HCT116 (cell line): ENCODE results near the gene ISCU. TPM values are rescaled to one million over a fixed set of nuclear protein-coding genes. Genes with fewer than 3 reads are reported as not detected.

Experiments
- ATAC-seq: fragments of 200-7000 bp; cut with Tn5 transposase; 2 replicates; pipeline ENCODE4 v1.9.1; 2020; ENCODE audit warnings: mild to moderate bottlenecking, moderate library complexity
- BruUV-seq: library from RNA; stranded (reverse); fragments of 400-500 nt; replicated peaks from 2 replicates; lab custom pipeline; 2021; lab: Mats Ljungman, UMichigan
- CTCF ChIA-PET: fragments of 300-600 bp; sonication (Branson Sonifier 250); formaldehyde crosslinking; loops from one replicate; lab custom pipeline; 2021; ENCODE audit warnings: antibody characterized with exemption; lab: Charles Lee
- POLR2A ChIA-PET: fragments of 300-600, 350-600 bp; sonication (Branson Sonifier 250); formaldehyde crosslinking; loops from one replicate; lab custom pipeline; 2021; ENCODE audit warnings: antibody characterized with exemption; lab: Charles Lee
- RAD21 ChIA-PET, 2 experiments: fragments of 300-600 bp; sonication (Branson Sonifier 250); formaldehyde crosslinking; loops; one replicate each; lab custom pipeline; 2023; ENCODE audit warnings: low total read pairs in 2 of 2; ENCODE audit not compliant: uncharacterized antibody in 2 of 2, unreplicated experiment in 2 of 2, low non-redundant PET in 1 of 2; lab: Charles Lee
- DNase-seq: peaks from one replicate; pipeline ENCODE4 v3.0.0-alpha.2; 2010; ENCODE audit warnings: low read depth, low spot score
- H2AFZ ChIP-seq: fragments of 200-600 bp; shearing (Covaris generic), sonication (generic); 2 replicates; pipeline ENCODE4 v1.6.1; 2017; ENCODE audit warnings: low read depth, mixed run types, mixed read lengths, antibody characterized with exemption, low read length; ENCODE audit not compliant: poor library complexity, severe bottlenecking
- H3K27ac ChIP-seq: 2 replicates; pipeline ENCODE4 v1.5.1; 2012; ENCODE audit warnings: low read depth, low read length
- H3K27me3 ChIP-seq: fragments of 200-600 bp; sonication (generic); 2 replicates; pipeline ENCODE4 v1.6.1; 2016; ENCODE audit warnings: mixed run types, low read length, mixed read lengths; ENCODE audit not compliant: insufficient read depth
- H3K36me3 ChIP-seq, 2 experiments: fragments of 200-500 bp in 1 of 2; fragments of 200-600 bp in 1 of 2; sonication (Bioruptor generic) in 1 of 2; sonication (generic) in 1 of 2; 2 replicates each; pipeline versions ENCODE4 v1.5.1 to v1.6.1; 2014 to 2016; ENCODE audit warnings: low read length in 2 of 2, inconsistent platforms in 1 of 2, mixed read lengths in 1 of 2, mixed run types in 1 of 2; ENCODE audit not compliant: insufficient read depth in 2 of 2, control insufficient read depth in 1 of 2
- H3K4me1 ChIP-seq, 2 experiments: fragments of 200-600 bp in 1 of 2; sonication (generic) in 1 of 2; 2 replicates each; pipeline versions ENCODE4 v1.5.1 to v1.6.1; 2012 to 2017; ENCODE audit warnings: low read length in 2 of 2, inconsistent platforms in 1 of 2, mild to moderate bottlenecking in 1 of 2, mixed read lengths in 1 of 2, mixed run types in 1 of 2, moderate library complexity in 1 of 2; ENCODE audit not compliant: insufficient read depth in 2 of 2, control insufficient read depth in 1 of 2
- H3K4me2 ChIP-seq: fragments of 200-600 bp; sonication (generic); 2 replicates; pipeline ENCODE4 v1.6.1; 2017; ENCODE audit warnings: mixed run types, low read length, mixed read lengths
- H3K4me3 ChIP-seq, 2 experiments: fragments of 200-600 bp in 1 of 2; sonication (generic) in 1 of 2; replicated peaks in 1 of 2; 2 replicates each; pipeline ENCODE4 v1.5.1; 2011 to 2016; ENCODE audit warnings: low read length in 2 of 2, control low read depth in 1 of 2, low read depth in 1 of 2, mild to moderate bottlenecking in 1 of 2, mixed read lengths in 1 of 2, mixed run types in 1 of 2
- H3K79me2 ChIP-seq: fragments of 200-600 bp; sonication (generic); 2 replicates; pipeline ENCODE4 v1.6.1; 2017; ENCODE audit warnings: mild to moderate bottlenecking, mixed run types, low read length, moderate library complexity, mixed read lengths; ENCODE audit not compliant: insufficient read depth
- H3K9ac ChIP-seq: fragments of 200-600 bp; sonication (generic); 2 replicates; pipeline ENCODE4 v1.6.1; 2016; ENCODE audit warnings: low read length, mixed read lengths
- H3K9me2 ChIP-seq: fragments of 200-600 bp; sonication (generic), shearing (Covaris generic); 2 replicates; pipeline ENCODE4 v1.6.1; 2017; ENCODE audit warnings: mixed run types, mild to moderate bottlenecking, moderate library complexity; ENCODE audit not compliant: insufficient read depth
- H3K9me3 ChIP-seq, 2 experiments: fragments of 200-500 bp in 1 of 2; fragments of 200-600 bp in 1 of 2; sonication (Bioruptor generic) in 1 of 2; sonication (generic) in 1 of 2; 2 replicates each; pipeline ENCODE4 v1.6.1; 2014 to 2017; ENCODE audit warnings: low read length in 2 of 2, mixed read lengths in 2 of 2, inconsistent platforms in 1 of 2, low read depth in 1 of 2, mild to moderate bottlenecking in 1 of 2, mixed run types in 1 of 2, moderate library complexity in 1 of 2; ENCODE audit not compliant: control insufficient read depth in 1 of 2, insufficient read depth in 1 of 2
- H4K20me1 ChIP-seq: fragments of 200-600 bp; sonication (generic), shearing (Covaris generic); 2 replicates; pipeline ENCODE4 v1.6.1; 2017; ENCODE audit warnings: mixed run types, mild to moderate bottlenecking, moderate library complexity; ENCODE audit not compliant: insufficient read depth
- FOSL1 ChIP-seq: IDR thresholded peaks from 2 replicates; pipeline ENCODE4 v1.6.1; 2012; ENCODE audit warnings: low read depth
- REST ChIP-seq: IDR thresholded peaks from 2 replicates; pipeline ENCODE4 v1.6.1; 2012; ENCODE audit warnings: low read depth
- SIN3A ChIP-seq: IDR thresholded peaks from 2 replicates; pipeline ENCODE4 v1.6.1; 2012; ENCODE audit warnings: low read depth
- SP1 ChIP-seq: IDR thresholded peaks from 2 replicates; pipeline ENCODE4 v1.6.1; 2012; ENCODE audit warnings: low read depth
- SRF ChIP-seq: IDR thresholded peaks from 2 replicates; pipeline ENCODE4 v1.6.1; 2012; ENCODE audit warnings: low read depth
- ZBTB33 ChIP-seq: IDR thresholded peaks from 2 replicates; pipeline ENCODE4 v1.6.1; 2011; ENCODE audit warnings: mild to moderate bottlenecking, low read length, moderate library complexity; ENCODE audit not compliant: insufficient replicate concordance; ENCODE audit errors: extremely low read depth
- ZFX ChIP-seq: fragments of 450-650 bp; IDR thresholded peaks from 2 replicates; pipeline ENCODE4 v1.6.1; 2017
- intact Hi-C: fragments of 100-400 bp; cut with micrococcal nuclease; formaldehyde crosslinking; loops from 2 replicates; pipeline ENCODE4 v1.10.0; 2022
- total RNA-seq: library from RNA; stranded (reverse); gene quantifications from one replicate; pipeline ENCODE4 v1.2.1, GENCODE V29; 2021; ENCODE audit not compliant: unreplicated experiment
- TF ChIP-seq, protein P1 (sequence below), 3 experiments: fragments of 200-600 bp in 1 of 3; sonication (generic) in 1 of 3; IDR thresholded peaks in 2 of 3; conservative IDR thresholded peaks in 1 of 3; 2 replicates each; pipeline ENCODE4 v1.5.1; 2012 to 2017; ENCODE audit warnings: low read depth in 2 of 3, low read length in 2 of 3, antibody characterized with exemption in 1 of 3, borderline replicate concordance in 1 of 3, control low read depth in 1 of 3, mild to moderate bottlenecking in 1 of 3, mixed read lengths in 1 of 3, mixed run types in 1 of 3, moderate library complexity in 1 of 3; ENCODE audit not compliant: insufficient read depth in 1 of 3

ISCU gene
- total RNA-seq, 1 experiment from 2014 or later = 89.6 TPM

GRCh38 chr12:108531929-108532848 lies 30.2 kb upstream of the ISCU start (continued):
- TF ChIP-seq REST (no peak), SIN3A (no peak)

DNA sequence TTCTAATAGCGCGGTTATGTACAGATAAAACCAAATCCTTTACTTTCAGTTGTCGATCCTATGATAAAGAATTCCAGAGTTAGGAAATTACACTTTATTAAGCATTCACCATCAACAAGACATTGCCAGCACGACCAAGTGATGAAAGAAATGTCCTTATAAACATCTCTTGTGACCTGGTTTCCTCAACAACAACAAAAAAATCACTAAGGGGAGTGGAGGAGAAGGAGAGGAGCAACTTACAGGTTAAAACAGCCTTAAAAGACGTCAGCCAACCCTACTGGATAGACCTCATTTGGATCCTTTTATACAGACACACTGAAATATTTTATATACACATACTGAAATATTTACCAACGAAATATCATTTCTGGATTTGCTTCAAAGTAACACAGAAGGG lies 24.2 kb upstream of the ISCU start:
- intact Hi-C loops = no loop called here
- POLR2A ChIA-PET = no interaction called here
- BruUV-seq = no TSS peak
- Histone ChIP-seq H3K9ac (no peak overlapping the region), H4K20me1 (peaks cover 15% of the 10 kb centered on the region; the same call in 1 of the 2 replicates), H3K9me3 (no peaks in the 10 kb centered on the region), H3K4me2 (no peak overlapping the region), H3K4me1 (peaks cover 6 to 18% of the 10 kb centered on the region in 2 experiments), H3K9me2 (no peaks in the 10 kb centered on the region), H3K27ac (no peak overlapping the region), H3K4me3 (no peak overlapping the region), H3K27me3 (no peaks in the 10 kb centered on the region), H3K36me3 (peaks cover 39 to 45% of the 10 kb centered on the region in 2 experiments; a peak in 3 of 4 replicates), H3K79me2 (peaks cover 86% of the 10 kb centered on the region), H2AFZ (no peak overlapping the region)
- RAD21 ChIA-PET = no interaction called here
- TF ChIP-seq ZBTB33 = no peak
- TF ChIP-seq FOSL1 = no peak
- TF ChIP-seq SRF = no peak
- no peak for TF ChIP-seq SP1
- no peak for TF ChIP-seq ZFX
- TF ChIP-seq, protein P1, sequence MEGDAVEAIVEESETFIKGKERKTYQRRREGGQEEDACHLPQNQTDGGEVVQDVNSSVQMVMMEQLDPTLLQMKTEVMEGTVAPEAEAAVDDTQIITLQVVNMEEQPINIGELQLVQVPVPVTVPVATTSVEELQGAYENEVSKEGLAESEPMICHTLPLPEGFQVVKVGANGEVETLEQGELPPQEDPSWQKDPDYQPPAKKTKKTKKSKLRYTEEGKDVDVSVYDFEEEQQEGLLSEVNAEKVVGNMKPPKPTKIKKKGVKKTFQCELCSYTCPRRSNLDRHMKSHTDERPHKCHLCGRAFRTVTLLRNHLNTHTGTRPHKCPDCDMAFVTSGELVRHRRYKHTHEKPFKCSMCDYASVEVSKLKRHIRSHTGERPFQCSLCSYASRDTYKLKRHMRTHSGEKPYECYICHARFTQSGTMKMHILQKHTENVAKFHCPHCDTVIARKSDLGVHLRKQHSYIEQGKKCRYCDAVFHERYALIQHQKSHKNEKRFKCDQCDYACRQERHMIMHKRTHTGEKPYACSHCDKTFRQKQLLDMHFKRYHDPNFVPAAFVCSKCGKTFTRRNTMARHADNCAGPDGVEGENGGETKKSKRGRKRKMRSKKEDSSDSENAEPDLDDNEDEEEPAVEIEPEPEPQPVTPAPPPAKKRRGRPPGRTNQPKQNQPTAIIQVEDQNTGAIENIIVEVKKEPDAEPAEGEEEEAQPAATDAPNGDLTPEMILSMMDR (IDR thresholded peaks at IDR 0.05 in 2 of 3, conservative IDR thresholded peaks at IDR 0.05 in 1 of 3; ENCODE audit: borderline replicate concordance in 1 of 3, insufficient read depth in 1 of 3, low read depth in 2 of 3, low read length in 2 of 3) = no peak
- ATAC-seq (no peak), DNase-seq (no peak)
- CTCF ChIA-PET = no interaction called here
